Measurements from ENCODE around the gene NOXO1.
A peak's percentile ranks its signal among the peaks of the same experiment; 100 is the strongest.
"Not testable (repeated sequence)": the region's sequence is repeated elsewhere in the genome, so short reads cannot be mapped to it uniquely, and the experiment has no call there.

NOXO1 gene

DNA sequence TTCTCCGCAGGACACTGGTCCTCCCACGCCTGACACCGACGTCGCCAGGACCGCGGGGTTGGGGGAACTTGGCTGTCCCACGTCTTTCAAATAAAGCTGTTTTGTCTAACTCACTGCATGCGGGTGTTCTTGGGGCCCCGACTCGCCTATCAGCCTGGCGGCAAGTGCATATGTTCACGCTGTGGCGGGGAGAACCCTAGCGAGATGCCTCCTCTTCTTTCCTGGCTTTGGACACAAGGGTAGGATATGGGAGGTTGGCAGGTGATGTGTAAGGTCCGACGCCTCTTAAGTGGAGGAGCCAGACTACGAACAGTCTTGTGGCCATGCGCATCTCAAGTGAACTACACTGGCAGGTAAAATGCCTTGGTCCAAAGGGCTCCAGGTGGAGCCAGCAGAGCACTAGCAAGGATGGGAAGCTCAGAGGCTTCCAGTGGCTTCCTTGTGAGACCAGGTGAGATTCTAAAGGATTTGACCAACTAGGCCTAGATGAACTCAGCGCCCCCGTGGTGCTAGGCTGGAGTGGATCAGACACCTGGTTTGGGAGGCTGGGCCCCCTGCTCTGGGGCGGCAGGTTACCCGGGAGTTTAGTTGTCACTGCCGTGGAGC, 15.8 kb downstream of the NOXO1 start:
- DNase-seq (ENCODE audit: low read depth, low spot score) = no peak
- H3K27ac ChIP-seq = peak overlapping the region; percentile 94

DNA sequence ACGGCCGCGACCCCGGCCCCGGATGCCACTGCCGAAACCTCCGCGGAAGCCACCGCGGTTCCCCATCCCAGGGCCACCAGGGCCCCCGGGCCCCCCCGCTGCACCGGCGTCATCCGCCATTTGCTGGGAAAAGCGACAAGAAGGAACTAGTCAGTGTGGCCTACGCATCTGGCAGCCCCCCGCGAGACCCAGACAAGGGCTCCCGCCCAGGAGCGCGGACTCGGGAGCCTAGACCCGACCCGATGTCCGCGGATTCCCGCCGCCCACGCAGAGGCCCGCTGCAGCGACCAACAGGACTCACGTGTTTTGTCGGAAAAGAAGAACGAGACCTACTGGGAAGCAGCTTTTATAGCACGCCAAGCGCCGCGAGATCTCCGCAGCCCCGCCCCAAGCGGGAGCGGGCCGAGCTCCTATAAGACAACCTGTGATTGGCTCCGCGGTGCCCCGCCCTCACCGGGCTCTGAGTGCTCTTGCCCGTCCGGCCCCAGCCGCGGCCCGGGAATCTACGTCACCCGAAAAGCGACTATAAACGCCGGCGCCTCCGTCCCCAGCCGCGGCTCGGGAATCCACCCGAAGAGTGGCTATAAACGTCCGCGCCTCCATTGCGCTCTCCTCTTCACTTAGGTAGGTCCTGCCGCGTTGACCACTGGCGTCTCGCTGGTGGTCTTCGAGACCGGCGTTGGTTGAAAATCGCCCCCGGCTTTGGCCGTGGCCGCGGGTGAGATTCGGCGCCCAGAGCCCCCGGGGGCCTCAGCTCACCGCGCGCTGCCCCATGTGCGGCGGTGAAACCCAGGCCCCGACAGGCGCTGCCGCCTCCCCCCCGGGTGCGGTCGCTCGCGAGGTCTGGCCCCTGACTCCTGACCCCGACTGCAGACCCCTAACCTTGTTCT, 16.5 kb downstream of the NOXO1 start, which contains the start of gene RPS2:
Gene RPS2, minus strand, starts transcription at position 321 of the 890 bp plus-strand sequence. Its CDS starts 201 bp downstream, at position 120.
- DNase-seq (ENCODE audit: low read depth, low spot score) = peak; percentile 90
- peak within 1 kb of the TSS; percentile 94 for H3K27ac ChIP-seq

DNA sequence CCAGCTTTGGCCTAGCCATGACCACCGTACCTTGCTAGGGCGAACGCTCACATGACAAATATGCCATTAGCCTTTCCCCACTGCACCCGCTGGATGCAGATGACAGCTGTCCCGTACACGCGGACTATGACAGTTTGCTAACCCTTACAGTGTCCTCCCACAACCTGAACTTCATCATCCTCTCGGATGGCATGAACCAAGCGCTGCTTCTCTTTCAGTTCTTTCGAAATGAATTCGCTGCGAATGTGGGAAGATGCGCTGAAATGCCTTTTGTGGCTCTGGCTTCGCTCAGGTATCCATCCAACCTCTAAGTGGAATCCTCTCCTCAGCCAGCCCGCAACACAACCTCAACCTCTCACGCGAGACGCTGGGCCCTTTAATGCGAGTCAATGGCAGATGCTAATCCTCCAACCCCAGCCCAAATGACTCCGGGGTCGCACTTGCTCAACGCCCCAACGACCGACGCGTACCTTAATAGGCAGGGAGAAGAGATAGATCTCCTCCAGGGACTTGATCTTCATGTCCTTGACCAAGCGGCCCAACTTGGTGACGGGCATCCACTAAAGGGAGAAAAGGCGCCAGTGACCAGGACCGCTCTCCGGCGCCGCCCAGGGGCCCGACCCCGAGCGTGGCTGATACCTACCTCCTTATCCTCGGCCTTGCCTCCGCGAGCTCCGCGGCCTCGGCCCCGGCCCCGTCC, 17.3 kb downstream of the NOXO1 start:
- H3K27ac ChIP-seq = peak overlapping the region; percentile 94
- no peak for DNase-seq (ENCODE audit: low read depth, low spot score)

DNA sequence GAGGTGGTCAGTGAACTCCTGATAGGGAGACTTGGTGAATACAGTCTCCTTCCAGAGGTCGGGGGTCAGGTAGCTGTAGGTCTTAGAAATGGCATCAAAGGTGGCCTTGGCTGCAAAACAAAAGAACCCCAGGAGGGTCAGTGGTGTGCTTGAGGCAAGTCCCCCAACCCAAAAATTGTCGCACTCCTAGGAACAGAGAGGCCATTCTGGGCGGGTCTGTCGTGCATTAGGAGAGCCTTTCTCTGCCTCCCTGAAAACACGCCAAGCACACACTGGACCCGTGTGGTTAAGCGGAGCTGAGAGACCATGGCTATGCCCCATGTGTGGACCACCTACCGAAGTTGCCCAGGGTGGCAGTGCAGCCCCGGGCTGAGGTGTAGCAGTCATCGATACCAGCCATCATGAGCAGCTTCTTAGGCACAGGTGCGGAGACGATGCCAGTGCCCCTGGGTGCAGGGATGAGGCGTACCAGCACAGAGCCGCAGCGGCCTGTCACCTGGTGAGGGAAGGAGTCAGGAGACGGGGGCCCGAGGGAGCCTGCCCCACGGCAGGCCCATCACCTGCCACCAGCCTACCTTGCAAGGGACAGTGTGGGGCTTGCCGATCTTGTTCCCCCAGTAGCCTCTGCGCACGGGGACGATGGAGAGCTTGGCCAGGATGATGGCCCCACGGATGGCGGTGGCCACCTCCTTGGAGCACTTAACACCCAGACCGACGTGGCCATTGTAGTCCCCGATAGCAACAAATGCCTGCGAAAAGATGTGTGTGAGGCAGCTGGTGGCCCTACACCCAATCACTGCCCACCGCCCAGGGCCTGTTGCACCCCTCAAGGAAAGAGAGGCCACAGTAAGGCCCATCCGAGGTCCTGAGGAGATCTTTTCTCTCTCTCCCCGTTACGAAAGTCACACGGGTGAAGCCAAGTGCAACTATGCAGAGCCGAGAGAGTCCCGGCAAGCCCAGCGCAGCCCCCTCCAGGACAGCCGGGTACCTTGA, 18.8 kb downstream of the NOXO1 start:
- DNase-seq (ENCODE audit: low read depth, low spot score) = not testable (repeated sequence)
- H3K27ac ChIP-seq = peak overlapping the region; percentile 94

DNA sequence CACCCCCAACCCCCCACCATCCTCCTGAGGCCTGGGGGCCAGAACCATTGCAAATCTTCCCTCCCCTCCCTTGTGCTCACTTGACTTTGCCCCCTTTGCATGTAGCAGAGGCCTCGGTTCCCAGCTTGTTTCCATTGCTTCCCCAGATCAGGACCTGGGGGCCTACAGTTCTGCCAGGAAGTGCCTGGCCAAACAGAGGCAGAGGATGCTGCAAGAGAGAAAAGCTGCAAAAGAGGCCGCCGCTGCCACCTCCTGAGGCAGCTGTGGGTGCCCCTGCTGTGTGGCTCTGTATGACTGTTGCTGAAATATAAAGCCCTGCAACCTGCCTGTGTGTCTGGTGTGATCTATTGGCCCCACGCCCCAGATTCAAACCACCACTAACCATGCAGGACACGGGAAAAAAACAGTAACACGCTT, 19.6 kb downstream of the NOXO1 start:
- peak overlapping the region; percentile 56 for H3K27ac ChIP-seq
- no peak for DNase-seq (ENCODE audit: low read depth, low spot score)

DNA sequence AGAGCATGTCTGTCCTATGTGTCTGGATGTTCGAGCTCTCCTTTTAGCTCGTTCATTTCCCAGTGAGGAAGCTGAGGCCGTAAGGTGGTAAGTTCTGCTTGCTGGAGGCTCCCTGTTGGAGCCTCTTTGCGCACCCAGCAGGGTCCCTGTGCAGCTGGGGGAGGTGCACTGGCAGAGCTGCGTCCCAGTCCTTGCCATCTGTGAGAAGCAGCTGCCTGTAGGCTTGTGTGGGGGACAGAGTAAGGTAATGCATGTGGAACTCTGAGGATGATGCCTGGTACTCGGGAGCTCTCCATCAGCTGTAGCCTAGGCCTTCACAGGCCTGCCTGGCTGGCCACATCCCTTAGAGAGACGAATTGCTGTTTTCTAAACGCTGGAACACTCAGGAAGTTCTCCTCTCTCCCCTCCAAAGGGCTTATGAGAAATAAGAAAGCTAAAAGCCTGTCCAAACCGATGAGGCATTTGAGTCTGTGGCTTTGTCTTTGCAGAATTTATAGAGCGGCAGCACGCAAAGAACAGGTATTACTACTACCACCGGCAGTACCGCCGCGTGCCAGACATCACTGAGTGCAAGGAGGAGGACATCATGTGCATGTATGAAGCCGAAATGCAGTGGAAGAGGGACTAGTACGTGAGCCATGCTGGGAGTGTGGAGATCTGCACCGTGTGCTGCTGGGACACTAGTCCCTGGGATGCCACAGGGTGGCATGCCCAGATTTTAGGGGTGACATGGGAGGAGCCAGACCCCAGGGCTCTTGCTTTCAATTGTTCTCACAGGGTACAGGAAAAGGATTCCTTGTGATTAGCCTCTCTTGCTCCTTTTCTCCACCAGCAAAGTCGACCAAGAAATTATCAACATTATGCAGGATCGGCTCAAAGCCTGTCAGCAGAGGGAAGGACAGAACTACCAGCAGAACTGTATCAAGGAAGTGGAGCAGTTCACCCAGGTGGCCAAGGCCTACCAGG, 20.3 kb downstream of the NOXO1 start:
- peak overlapping the region; percentile 56 for H3K27ac ChIP-seq
- DNase-seq (ENCODE audit: low read depth, low spot score) = no peak

DNA sequence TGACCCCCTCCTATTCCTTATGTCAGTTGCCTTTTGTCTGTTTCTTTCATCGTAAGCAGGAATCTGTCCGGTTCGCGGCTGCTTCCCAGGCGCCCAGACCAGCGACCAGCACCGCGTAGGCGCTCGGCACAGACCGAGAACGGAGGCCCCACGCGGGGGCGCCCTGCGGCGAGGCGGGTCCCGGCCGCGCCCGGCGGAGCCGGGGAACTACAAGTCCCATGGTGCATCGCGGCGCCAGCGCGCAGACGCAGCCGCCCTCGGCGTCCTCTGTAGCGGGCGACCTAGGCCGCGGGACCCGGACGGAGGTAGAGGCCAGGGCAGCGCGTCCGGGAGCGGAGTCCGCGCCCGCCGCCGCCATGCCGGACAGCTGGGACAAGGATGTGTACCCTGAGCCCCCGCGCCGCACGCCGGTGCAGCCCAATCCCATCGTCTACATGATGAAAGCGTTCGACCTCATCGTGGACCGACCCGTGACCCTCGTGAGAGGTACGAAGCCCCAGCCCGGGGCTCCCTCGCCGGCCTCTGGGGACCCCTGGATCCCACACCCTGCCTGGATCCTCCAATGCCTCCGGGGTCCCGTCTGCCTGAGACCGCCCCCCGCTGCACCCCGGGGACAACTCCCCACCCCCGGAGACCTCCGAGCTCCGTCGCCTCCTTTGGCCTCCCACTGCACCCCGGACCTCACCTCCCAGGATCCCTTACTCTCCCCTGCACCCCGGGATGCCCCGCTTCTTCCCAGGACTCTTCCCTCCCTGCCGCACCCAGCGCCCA, 21.8 kb downstream of the NOXO1 start, which contains the start of gene NDUFB10:
Gene NDUFB10, plus strand, starts transcription at position 270 of the 771 bp plus-strand sequence. Its CDS starts 87 bp downstream, at position 357.
- H3K27ac ChIP-seq = peak within 1 kb of the TSS; percentile 56
- DNase-seq (ENCODE audit: low read depth, low spot score) = no peak

DNA sequence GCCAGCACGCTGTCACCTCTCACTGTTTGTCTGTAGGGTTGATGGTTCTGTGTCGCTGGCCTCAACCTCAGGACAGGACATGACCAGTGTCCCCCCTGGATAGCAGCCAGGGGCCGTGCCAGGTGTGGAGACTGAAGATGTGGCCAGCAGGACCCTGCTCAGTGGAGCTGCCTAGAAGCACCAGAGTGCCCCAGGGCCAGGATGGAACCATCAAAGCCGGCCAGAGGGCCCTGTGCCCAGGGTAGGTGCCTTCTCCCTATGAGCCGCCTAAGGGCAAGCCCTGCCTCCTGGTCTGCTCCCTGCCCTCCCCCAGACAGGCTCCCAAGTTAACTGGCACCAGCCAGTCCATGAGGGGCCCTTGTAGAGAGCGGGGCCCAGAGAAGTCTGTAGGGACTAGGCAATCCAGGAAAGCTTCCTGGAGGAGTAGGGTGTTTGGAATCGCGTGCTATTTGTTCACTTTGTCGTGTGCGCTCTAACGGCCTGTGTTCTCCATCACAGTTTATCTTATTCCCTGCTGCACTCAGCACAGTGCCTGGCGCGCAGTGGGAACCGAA, 22.5 kb downstream of the NOXO1 start:
- H3K27ac ChIP-seq = no peak overlapping the region
- no peak for DNase-seq (ENCODE audit: low read depth, low spot score)

DNA sequence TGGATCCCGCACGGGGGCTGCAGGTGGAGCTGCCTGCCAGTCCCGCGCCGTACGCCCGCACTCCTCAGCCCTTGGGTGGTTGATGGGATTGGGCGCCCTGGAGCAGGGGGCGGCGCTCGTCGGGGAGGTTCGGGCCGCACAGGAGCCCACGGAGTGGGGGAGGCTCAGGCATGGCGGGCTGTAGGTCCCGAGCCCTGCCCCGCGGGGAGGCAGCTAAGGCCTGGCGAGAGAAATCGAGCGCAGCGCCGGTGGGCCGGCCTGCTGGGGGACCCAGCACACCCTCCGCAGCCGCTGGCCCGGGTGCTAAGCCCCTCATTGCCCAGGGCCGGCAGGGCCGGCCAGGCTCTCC, 23.2 kb downstream of the NOXO1 start:
- not testable (repeated sequence) for H3K27ac ChIP-seq

DNA sequence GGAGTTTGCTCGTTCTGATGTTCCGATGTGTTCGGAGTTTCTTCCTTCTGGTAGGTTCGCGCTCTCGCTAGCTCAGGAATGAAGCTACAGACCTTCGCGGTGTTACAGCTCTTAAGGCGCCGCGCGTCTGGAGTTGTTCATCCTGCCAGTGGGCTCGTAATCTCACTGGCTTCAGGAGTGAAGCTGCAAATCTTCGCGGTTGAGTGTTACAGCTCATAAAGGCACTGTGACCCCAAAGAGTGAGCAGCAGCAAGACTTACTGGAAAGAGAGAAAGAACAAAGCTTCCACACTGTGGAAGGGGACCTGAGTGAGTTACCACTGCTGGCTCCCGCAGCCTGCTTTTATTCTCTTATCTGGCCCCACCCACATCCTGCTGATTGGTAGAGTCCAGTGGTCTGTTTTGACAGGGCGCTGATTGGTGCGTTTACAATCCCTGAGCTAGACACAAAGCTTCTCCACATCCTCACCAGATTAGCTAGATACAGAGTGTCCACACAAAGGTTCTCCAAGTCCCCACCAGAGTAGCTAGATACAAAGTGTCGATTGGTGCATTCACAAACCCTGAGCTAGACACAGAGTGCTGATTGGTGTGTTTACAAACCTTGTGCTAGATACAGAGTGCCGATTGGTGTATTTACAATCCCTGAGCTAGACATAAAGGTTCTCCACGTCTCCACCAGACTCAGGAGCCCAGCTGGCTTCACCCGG, 23.7 kb downstream of the NOXO1 start:
- H3K27ac ChIP-seq; DNase-seq (ENCODE audit: low read depth, low spot score): not testable (repeated sequence)

More for the DNA sequence above, 23.2 kb downstream of the NOXO1 start:
- DNase-seq (ENCODE audit: low read depth, low spot score) = not testable (repeated sequence)

DNA sequence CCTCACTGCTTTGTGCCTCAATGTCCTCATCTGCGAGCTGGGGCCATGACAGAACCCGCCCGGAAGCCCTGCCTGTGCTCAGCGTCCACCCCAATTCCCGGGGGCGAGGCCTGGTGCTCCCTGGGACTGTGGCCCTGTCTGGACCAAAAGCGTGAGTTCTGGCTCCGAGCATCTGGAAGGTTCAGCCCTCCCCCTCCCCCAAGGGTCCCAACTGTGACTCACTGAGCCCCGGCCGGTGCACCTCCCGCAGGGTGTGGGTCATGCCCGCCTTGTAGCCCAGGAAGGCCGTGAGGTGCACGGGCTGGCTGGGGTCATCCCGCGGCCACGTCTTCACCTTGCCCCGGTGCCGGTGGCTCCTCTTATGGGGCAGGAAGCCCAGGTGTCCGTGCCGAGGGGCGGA, 27.5 kb downstream of the NOXO1 start:
- no peak for DNase-seq (ENCODE audit: low read depth, low spot score)
- H3K27ac ChIP-seq = no peak overlapping the region

DNA sequence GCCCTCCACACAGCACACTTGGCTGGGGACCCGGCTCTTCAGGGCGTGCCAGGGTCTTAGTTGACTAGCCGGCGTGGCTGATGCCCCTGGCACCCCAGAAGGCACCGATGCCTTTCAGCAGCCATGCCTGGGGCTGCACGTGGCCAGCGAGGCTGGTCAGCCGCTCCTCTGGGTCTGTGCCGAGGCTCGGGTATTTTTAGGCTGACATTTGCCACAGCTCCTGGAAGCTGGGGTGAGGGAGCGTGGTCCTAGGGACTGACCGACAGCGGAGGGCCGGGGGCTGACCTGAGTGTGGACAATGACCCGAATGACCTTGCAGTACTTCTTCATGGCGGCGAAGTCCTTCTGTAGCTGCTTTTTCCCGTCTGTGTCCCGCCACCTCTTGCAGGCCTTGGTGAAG, 30.7 kb downstream of the NOXO1 start:
- no peak for DNase-seq (ENCODE audit: low read depth, low spot score)
- peak overlapping the region; percentile 40 for H3K27ac ChIP-seq

DNA sequence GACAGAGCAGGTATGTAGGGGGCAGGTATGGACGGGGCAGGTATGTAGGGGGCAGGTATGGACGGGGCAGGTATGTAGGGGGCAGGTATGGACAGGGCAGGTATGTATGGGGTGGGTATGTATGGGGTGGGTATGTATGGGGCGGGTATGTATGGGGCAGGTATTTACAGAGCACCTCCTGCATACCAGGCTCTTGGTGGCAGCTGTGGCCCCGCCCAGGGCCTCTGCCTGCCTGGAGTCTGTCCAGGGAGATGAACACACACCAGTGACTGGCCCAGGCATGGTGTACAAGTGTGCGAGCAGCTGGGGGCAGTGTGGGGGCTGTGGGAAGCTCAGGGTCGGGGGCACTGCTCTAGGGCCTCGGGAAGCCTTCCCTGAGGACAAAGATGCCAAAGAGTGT, 31.2 kb downstream of the NOXO1 start:
- peak overlapping the region; percentile 40 for H3K27ac ChIP-seq
- peak; percentile 64 for DNase-seq (ENCODE audit: low read depth, low spot score)

DNA sequence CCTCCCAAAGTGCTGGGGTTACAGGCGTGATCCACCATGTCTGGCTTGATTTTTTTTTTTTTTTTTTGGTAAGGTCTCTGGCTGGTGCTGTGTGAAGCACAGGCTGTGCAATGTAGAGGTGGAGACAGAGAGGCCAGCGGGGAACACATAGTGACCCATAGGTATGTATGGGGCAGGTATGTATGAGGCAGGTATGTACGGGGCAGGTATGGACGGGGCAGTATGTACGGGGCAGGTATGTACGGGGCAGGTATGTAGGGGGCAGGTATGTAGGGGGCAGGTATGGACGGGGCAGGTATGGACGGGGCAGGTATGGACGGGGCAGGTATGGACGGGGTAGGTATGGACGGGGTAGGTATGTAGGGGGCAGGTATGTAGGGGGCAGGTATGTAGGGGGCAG, 31.8 kb downstream of the NOXO1 start:
- no peak for DNase-seq (ENCODE audit: low read depth, low spot score)
- H3K27ac ChIP-seq = no peak overlapping the region

DNA sequence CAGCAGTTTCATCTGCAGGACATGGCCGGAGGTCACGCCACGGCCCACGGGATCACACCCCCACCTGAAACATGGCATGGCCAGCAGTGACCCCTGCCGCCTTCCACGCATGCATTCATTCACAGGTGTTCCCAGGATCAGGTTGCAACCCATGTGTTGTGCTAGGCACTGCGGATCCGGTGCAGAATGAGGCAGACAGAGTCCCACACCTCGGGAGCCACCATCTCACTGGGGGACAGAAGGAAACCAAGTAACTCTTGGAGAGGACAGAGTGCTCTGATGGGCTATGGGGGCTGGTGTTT, 33.9 kb downstream of the NOXO1 start:
- DNase-seq (ENCODE audit: low read depth, low spot score) = no peak
- no peak overlapping the region for H3K27ac ChIP-seq

DNA sequence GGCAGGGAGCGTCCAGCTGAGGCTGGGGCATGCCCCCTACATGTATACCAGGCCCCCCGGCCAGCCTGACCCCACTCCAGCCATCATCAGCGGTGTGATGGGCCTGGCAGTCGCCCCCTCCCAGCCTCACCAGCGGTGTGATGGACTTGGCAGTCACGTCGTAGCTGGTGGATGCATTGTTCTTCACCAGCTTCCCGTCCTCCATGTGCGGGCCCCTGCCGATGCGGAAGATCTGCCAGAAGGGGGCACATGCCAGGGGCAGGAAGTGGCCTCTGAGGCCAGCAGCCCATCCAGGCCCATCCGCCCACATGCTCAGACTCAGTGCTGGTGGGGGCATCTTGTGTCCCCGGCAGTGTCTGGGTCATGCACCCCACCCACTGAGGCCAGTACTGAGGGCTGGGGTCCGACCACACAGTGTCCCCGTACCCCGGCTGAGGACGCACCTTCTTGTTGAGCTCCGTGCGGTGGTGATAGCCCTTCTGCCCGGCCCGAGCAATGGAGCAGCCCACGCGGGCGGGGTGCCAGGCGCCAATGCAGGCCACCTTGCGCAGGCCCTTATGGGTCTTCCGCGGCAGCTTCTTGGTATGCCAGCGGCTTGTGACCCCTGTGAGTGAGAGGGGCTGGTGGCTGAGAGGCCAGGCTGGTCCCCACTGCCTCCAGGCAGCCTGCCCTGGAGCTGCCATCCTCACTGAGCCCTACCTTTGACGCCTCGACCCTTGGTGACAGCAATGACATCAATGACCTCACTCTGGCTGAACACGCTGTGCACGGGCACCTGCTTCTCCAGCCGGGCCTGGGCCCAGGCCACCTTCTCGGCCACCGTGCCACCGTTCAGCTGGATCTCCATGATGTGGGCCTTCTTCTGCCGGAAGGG, 34.5 kb downstream of the NOXO1 start:
- no peak for DNase-seq (ENCODE audit: low read depth, low spot score)
- no peak overlapping the region for H3K27ac ChIP-seq
